Hepatocyte (in vitro differentiated cells): ENCODE results near the gene BORCS6.

Experiments used
- EZH2 ChIP-seq: fragments of 200-600 bp; sonication (generic); IDR thresholded peaks from 2 replicates; pipeline ENCODE4 v1.6.1; 2016; ENCODE audit warnings: antibody characterized with exemption, mild to moderate bottlenecking, borderline replicate concordance
- EZH2phosphoT487 ChIP-seq: fragments of 200-600 bp; sonication (generic); IDR thresholded peaks from one replicate; pipeline ENCODE4 v1.6.1; 2018; ENCODE audit warnings: antibody characterized with exemption, mild to moderate bottlenecking, low read depth, moderate library complexity; ENCODE audit not compliant: unreplicated experiment, severe bottlenecking
- TF ChIP-seq, protein P1 (sequence below): fragments of 200-600 bp; sonication (generic); IDR thresholded peaks from 2 replicates; pipeline ENCODE4 v1.5.1; 2016; ENCODE audit warnings: antibody characterized with exemption, mild to moderate bottlenecking; ENCODE audit not compliant: poor library complexity

DNA sequence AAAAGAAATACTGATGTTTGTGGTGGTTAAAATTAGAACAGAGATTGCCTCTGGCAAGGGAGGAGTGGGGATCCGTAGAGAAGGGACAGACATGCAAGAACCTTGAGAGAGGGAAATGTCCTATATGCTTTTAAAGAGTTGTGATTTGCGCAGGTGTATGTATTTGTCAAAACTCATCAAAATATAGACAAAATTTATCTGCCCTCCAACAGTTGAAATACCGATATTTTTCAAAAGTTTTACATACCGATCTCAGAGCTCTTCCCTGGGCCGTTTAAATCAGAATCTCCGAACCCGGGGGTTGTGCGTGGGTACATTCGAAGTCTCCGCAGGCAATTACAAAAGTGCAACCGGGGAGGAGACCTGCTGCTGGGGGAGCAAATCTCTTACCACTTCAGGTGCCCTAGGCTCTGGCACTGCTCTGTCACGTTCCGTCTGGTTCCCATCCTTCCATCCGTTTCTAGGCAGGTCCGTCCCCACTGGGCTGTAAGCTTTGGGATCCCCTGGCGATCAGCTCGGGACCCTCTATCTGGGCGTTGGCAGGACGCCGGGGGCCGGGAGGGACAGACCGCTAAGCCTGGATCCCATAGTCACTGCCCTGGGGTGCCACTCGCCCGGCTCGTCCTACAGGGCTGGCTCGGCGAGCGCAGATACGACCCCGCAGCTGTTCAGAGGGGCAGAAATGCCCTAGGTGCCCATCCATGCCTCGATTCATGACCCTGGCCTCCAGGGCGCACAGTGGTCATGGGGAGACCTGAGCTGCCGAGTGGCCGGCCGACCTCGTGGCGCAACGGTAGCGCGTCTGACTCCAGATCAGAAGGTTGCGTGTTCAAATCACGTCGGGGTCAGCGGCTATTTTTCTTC is 4.2 kb downstream of the BORCS6 start:
- TF ChIP-seq, protein P1, sequence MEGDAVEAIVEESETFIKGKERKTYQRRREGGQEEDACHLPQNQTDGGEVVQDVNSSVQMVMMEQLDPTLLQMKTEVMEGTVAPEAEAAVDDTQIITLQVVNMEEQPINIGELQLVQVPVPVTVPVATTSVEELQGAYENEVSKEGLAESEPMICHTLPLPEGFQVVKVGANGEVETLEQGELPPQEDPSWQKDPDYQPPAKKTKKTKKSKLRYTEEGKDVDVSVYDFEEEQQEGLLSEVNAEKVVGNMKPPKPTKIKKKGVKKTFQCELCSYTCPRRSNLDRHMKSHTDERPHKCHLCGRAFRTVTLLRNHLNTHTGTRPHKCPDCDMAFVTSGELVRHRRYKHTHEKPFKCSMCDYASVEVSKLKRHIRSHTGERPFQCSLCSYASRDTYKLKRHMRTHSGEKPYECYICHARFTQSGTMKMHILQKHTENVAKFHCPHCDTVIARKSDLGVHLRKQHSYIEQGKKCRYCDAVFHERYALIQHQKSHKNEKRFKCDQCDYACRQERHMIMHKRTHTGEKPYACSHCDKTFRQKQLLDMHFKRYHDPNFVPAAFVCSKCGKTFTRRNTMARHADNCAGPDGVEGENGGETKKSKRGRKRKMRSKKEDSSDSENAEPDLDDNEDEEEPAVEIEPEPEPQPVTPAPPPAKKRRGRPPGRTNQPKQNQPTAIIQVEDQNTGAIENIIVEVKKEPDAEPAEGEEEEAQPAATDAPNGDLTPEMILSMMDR, result no peak
- no peak for TF ChIP-seq EZH2
- no peak for TF ChIP-seq EZH2phosphoT487
